HG02642 (cell line): ENCODE data around the gene CDH18.
"Not testable (repeated sequence)": the region's sequence is repeated elsewhere in the genome, so short reads cannot be mapped to it uniquely, and the experiment has no call there.

Source experiments
- ATAC-seq: cut with Tn5 transposase; IDR thresholded peaks from one replicate; pipeline ENCODE4 v1.9.1; 2021; ENCODE audit warnings: mild to moderate bottlenecking; ENCODE audit not compliant: unreplicated experiment, poor library complexity

CDH18 gene

DNA sequence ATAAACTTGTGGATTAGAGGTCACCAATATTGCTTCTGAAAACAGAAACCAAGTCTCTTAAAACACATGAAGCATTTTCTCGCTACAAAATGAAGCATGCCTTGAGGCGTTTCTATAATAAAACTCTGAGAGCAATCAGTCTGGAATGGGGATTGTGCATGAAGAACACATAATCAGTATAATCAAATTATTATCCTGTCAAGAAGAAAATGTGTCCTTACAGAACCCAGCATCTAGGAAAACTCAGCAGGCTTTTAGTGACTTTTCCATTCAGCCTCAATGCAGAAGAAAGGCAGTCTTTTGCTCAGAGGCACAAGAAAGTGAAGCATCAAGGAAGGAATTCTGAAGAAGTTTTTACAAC, 121.9 kb downstream of the CDH18 start:
- no peak for ATAC-seq

DNA sequence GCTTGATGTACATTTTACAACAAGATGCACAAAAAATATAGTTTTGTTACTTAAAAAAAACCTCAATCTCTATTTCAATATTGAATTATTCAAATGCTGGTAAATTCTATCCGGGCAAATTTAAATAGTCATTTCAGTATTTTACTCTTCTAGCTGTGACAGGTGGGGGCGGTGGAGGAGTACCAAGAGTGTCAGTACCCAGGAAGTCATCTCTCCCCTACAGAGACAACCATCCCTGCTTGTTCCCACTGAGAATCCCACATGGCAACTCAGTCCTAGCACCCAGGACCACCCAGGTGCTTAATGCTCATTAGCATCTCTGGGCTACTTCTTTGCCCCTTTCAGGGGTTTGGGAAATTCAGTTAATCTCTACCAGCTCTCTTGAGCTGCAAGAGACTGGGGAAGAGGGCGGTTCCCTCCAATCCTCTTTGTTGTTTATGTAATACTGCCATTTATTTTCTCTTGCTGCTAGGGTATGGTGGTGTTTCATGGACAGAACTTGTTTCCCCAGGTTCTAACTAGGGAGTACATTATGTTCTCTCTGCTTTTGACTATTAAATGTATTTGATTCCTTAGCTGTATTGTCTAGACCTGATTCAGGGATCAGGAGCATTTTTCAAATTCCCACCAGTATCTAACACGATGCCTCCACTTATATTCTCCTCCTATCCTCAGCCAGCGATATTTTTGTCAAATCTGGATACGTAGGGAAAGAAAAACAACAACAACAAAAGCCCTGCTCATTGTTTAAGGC, 122.5 kb downstream of the CDH18 start:
- ATAC-seq = no peak

DNA sequence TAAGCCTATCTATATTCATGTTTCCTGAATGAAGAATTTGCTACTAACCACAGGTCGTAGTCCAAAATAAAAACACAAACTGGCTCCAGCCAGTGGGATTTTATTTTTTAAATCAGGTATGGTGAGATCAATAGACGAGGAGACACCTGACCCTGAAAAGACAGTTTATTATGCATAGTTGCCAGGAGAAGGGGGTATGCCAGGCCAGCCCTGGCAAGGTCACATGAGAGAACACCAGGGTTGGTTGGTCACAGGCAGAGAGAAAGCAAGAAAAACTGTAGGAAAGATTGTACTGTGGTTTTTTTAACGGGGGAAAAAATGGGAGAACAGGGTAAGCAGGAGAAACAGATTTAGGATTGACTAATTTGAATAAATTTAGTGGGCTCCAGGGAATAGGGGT, 125.3 kb downstream of the CDH18 start:
- no peak for ATAC-seq

DNA sequence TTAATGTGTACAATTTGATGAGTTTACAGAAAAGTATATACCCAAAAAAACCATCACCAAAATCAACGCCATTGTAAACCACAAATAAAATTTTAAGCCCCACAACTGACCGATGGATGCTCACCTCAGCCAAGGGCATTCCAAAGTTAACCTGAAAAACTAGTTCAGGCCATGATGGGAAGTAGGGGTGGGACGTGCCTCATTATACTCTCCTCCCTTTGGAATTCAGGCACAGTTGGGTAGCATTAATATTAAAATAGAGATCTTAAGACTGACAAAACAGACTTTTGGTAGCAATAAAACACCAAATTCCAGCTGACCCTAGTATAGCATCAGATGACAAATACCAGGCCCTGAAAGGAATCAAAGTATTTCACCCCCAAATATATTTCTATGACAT, 129.0 kb downstream of the CDH18 start:
- ATAC-seq = no peak

DNA sequence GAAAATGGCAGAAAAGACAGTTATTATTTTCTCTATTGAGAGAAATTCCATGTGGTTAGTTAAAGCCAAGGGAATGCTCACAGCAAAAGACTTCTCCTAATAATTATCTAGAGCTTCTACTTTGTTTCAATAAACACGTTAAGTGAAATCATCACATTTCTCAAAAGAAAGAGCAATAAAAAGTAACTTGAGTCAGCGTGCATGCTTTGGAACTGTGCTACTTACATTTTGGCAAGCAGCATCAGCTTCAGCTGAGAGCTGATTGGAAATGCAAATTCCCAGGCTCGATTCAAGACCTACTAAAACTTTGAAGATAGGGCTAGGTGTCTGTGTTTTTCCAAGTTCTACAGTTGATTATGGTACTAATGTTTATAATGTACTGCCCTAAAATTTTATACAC, 132.1 kb downstream of the CDH18 start:
- ATAC-seq = no peak

- no peak for ATAC-seq
These were observed 132.5 kb downstream of the CDH18 start for GRCh38 chr5:19855453-19855852.

- no peak for ATAC-seq
These were observed 133.0 kb downstream of the CDH18 start for GRCh38 chr5:19855031-19855430.

GRCh38 chr5:19853616-19854240, 134.3 kb downstream of the CDH18 start:
- no peak for ATAC-seq

DNA sequence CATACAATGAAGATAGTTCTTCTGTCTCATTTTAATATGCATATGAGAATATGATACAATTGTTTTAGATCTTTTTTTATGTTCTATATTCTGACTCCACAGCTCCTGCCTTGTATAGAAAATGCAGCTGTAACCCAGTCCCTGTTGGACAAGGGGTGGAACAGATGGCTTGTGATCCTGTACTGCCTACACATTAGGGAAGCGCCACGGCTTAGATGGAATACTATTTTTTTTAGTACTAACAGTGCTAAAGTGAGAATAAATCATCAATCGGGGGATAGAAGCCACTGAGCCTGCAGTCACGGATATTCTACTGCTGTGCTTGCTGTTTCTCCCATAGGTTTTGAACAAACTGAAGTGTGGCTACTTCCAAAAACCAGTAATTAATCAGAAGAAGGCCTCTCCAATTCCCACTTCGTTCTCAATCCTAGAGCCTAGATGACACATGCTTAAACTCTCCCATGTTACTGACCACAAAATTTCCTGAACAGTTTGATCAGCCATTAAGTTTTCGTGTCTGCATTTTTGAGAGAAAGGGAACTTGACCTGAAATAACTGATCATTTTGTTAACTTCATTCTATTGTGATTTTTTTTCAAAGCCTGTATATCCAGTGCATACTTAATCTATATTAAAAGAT, 150.3 kb downstream of the CDH18 start:
- ATAC-seq = no peak

DNA sequence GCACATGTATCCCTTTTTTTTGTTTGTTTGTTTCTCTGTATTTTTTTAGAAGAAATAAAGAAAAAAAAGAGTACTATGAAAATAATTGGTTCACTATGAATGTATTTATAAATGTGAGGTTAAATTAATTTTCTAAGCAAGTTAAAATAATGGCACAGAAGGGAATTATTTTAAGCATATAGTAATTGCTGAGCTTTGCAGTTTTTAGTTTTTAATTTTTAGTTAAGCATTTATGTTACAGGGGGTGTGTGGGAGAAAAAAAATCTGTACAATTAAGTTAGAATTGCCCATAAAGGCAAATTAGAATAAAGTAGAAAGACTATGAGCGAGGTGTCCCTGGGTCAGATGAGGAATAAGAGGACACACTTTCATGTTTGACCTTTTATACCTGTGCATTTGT, 152.6 kb downstream of the CDH18 start:
- ATAC-seq = no peak

GRCh38 chr5:19812720-19813119, 175.3 kb downstream of the CDH18 start:
- not testable (repeated sequence) for ATAC-seq

DNA sequence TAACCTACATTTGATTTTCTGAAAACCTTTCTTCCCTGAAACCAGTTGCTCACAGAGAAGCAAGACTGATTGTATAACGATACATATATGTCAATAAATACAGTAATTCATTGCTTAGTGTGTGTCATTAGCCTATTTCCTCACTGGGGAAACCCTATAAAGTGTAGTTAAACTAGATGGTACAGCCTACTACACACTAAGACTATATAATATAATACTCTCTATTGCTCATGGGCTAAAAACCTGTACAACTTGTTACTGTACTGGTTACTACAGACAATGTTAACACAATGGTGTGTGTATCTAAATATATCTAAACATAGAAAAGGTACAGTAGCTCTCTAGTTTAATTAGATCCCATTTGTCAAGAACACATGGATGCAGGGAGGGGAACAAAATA, 181.2 kb downstream of the CDH18 start:
- no peak for ATAC-seq

- ATAC-seq = no peak
These were observed 185.3 kb downstream of the CDH18 start for GRCh38 chr5:19802686-19803085.

DNA sequence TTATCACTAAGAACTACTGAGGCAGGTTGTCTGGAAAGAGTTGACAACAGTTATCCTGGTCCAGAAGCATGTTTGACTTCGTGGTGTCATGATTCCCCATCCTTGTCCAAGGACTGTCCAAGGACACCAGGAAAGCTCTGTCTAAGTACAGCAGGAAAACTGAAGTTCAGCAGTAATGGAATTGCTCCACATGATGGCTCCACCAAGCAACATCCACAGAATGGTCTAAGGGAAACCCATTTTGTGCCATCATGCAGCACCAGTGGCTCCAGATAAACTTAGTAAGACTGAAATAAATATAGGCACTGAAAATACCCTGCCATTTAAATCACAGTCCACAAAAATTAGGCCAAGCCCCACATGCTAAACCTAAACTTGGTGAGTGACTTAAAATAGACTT, 192.8 kb downstream of the CDH18 start:
- no peak for ATAC-seq

- ATAC-seq = no peak
These were observed 197.1 kb downstream of the CDH18 start for GRCh38 chr5:19790829-19791466.

GRCh38 chr5:19782566-19782965, 205.4 kb downstream of the CDH18 start:
- no peak for ATAC-seq

DNA sequence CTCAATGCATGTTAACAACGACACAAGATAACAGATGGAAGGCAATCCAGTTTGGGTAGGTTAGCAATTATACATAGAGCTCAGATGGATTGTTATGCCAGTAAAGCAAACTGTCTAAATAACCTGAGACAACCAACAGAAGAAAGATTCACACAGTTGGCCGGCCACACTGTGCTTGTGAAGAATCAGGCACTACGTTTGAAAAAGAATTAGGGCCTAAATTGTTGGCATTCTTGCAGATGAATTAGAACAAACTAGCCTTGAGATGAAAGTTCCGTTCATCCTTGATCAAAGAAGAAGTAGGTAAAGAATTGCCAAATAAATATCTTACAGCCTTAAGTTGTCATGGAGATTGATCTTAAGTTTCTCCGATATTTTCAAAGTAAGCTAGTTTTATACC, 210.6 kb downstream of the CDH18 start:
- no peak for ATAC-seq

DNA sequence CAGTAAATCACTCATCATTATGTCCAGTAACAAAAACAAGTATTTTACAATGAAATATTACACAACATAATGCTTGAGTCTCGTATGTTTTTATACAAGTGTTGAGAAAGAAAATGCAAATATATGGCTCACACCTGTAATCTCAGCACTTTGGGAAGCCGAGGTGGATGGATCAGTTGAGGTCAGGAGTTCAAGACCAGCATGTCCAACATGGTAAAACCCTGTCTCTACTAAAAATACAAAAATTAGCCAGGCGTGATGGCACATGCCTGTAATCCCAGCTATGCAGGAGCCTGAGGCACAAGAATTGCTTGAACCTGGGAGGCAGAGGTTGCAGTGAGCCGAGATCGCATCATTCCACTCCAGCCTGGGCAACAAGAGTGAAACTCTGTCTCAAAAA, 211.1 kb downstream of the CDH18 start:
- not testable (repeated sequence) for ATAC-seq

- ATAC-seq = no peak
These were observed 216.7 kb downstream of the CDH18 start for GRCh38 chr5:19771174-19771835.

DNA sequence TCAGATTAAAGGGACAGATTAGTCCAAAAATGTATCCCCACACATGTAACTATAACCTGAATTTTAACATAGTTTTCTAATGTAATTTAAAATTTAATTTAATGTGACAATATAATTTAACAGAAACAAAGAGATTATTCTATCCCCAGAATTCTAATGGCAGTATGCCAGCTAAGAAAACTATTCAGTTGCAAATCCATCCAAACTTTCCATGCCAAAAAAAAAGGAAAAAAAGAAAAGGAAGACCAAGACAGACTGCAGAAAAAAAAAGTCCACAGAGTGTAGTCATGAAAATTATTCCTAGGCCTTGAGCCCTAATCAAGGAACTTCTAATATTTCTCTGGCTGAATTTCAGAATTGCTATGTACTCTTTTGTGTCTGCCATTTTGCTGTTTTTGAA, 217.6 kb downstream of the CDH18 start:
- ATAC-seq = no peak

DNA sequence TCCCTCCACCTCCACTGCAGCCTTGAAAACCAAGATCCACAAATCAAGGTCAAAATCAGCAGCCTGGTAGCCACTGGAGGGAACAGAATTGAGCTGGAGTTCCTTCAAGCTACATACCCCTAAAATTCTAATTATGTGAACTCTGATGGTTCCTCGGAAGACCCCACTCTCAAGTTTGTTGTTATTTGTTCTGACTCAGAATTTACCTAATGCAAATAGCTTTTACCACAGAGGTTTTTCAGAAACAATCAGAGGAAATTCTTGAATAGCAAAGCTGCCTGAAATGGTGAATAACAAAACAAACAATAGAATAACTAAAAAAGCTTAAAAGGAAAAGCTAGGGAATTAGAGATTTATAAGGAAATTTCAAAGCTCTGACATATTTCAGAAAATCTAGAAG, 220.0 kb downstream of the CDH18 start:
- no peak for ATAC-seq
